A549 (cell line): ENCODE results near the gene BCO1. TPM values are rescaled to one million over a fixed set of nuclear protein-coding genes. Genes with fewer than 3 reads are reported as not detected.

Experiments used
- ATAC-seq, 2 experiments: fragments of 200-7000 bp in 1 of 2; fragments of >200 bp in 1 of 2; cut with Nextera tagmentation in 1 of 2; cut with Tn5 transposase in 1 of 2; 3 replicates each; pipeline versions ENCODE4 v1.8.0 to v1.9.1; 2018 to 2020; ENCODE audit warnings: mild to moderate bottlenecking in 1 of 2, moderate library complexity in 1 of 2
- CTCF ChIA-PET: fragments of 300-600 bp; sonication (Branson Sonifier 250); formaldehyde crosslinking; extraction: SDS; loops from one replicate; lab custom pipeline; 2021; ENCODE audit warnings: antibody characterized with exemption, inconsistent platforms; lab: Yijun Ruan, JAX
- POLR2A ChIA-PET: fragments of 350-600 bp; formaldehyde crosslinking; extraction: SDS; loops from one replicate; lab custom pipeline; 2021; ENCODE audit warnings: antibody characterized with exemption, inconsistent platforms; lab: Yijun Ruan, JAX
- DNase-seq, 2 experiments: peaks; one replicate each; pipeline versions ENCODE4 v3.0.0 to v3.0.0-alpha.2; 2011 to 2016; ENCODE audit warnings: low read depth in 1 of 2, low spot score in 1 of 2
- FAIRE-seq: peaks from 2 replicates; lab custom pipeline; 2011; peaks lifted over from hg19 to GRCh38; lab: Jason Lieb, UNC
- H3K27ac ChIP-seq, 2 experiments: fragments of >200 bp; sonication (Bioruptor Twin); formaldehyde crosslinking; 3 replicates each; pipeline ENCODE4 v1.5.1; 2016 to 2017
- H3K4me1 ChIP-seq: fragments of >200 bp; sonication (Bioruptor Twin); formaldehyde crosslinking; 3 replicates; pipeline ENCODE4 v1.6.1; 2016
- H3K4me2 ChIP-seq: fragments of >200 bp; sonication (Bioruptor Twin); formaldehyde crosslinking; 3 replicates; pipeline ENCODE4 v1.6.1; 2016
- H3K4me3 ChIP-seq: fragments of >200 bp; sonication (Bioruptor Twin); formaldehyde crosslinking; 3 replicates; pipeline ENCODE4 v1.5.1; 2016
- H3K9me3 ChIP-seq: fragments of >200 bp; sonication (Bioruptor Twin); formaldehyde crosslinking; 3 replicates; pipeline ENCODE4 v1.6.1; 2016
- CHD2 ChIP-seq: fragments of 150-350 bp; IDR thresholded peaks from 2 replicates; pipeline ENCODE4 v1.6.1; 2014; ENCODE audit warnings: low read length; ENCODE audit not compliant: partially characterized antibody
- EP300 ChIP-seq, 2 experiments: fragments of >200 bp; sonication (Bioruptor Twin); formaldehyde crosslinking; IDR thresholded peaks; 2 replicates in 1 of 2; 3 replicates in 1 of 2; pipeline ENCODE4 v1.6.1; 2016 to 2017
- ESRRA ChIP-seq: fragments of 150-350 bp; IDR thresholded peaks from 2 replicates; pipeline ENCODE4 v1.6.1; 2014; ENCODE audit warnings: mild to moderate bottlenecking, low read length, borderline replicate concordance
- FOSB ChIP-seq: fragments of 250-450 bp; sonication (Bioruptor Pico); IDR thresholded peaks from 2 replicates; pipeline ENCODE4 v1.5.0; 2020; ENCODE audit warnings: mild to moderate bottlenecking, moderate library complexity
- GATA3 ChIP-seq: IDR thresholded peaks from 2 replicates; pipeline ENCODE4 v1.6.1; 2012; ENCODE audit warnings: borderline replicate concordance
- HOXB13 ChIP-seq: fragments of 250-450 bp; sonication (Bioruptor Pico); IDR thresholded peaks from 2 replicates; pipeline ENCODE4 v1.5.0; 2020; ENCODE audit warnings: low read depth, mild to moderate bottlenecking, moderate library complexity
- HOXB5 ChIP-seq: fragments of 250-450 bp; sonication (Bioruptor Pico); IDR thresholded peaks from 2 replicates; pipeline ENCODE4 v1.5.0; 2020; ENCODE audit warnings: mild to moderate bottlenecking, moderate library complexity
- JUN ChIP-seq, 2 experiments: fragments of >200 bp; sonication (Bioruptor Twin); formaldehyde crosslinking; IDR thresholded peaks; 2 replicates in 1 of 2; 3 replicates in 1 of 2; pipeline ENCODE4 v1.6.1; 2016 to 2017
- KDM1A ChIP-seq: fragments of 200-600 bp; sonication (generic); IDR thresholded peaks from 2 replicates; pipeline ENCODE4 v1.6.1; 2016; ENCODE audit warnings: low read depth, mild to moderate bottlenecking
- MAFK ChIP-seq: fragments of 450-650 bp; IDR thresholded peaks from 2 replicates; pipeline ENCODE4 v1.6.1; 2014; ENCODE audit not compliant: partially characterized antibody
- MAX ChIP-seq: IDR thresholded peaks from 2 replicates; pipeline ENCODE4 v1.6.1; 2012
- MYC ChIP-seq: IDR thresholded peaks from 2 replicates; pipeline ENCODE4 v1.6.1; 2012; ENCODE audit warnings: mild to moderate bottlenecking, inconsistent platforms, low read length, improper control_type of control experiment, borderline replicate concordance
- NFE2L2 ChIP-seq: fragments of 150-350 bp; conservative IDR thresholded peaks from 2 replicates; pipeline ENCODE4 v1.6.1; 2014; ENCODE audit warnings: low read length
- RAD21 ChIP-seq, 2 experiments: fragments of >200 bp in 1 of 2; sonication (Bioruptor Twin) in 1 of 2; formaldehyde crosslinking in 1 of 2; IDR thresholded peaks in 1 of 2; conservative IDR thresholded peaks in 1 of 2; 2 replicates in 1 of 2; 3 replicates in 1 of 2; pipeline ENCODE4 v1.6.1; 2012 to 2018; ENCODE audit warnings: inconsistent platforms in 1 of 2
- REST ChIP-seq: fragments of 200-600 bp; sonication (generic); IDR thresholded peaks from 2 replicates; pipeline ENCODE4 v1.6.1; 2016; ENCODE audit warnings: antibody characterized with exemption, mild to moderate bottlenecking, moderate library complexity
- SMC3 ChIP-seq: fragments of >200 bp; sonication (Bioruptor Twin); formaldehyde crosslinking; IDR thresholded peaks from 3 replicates; pipeline ENCODE4 v1.6.1; 2018; ENCODE audit warnings: inconsistent platforms
- ZFP36 ChIP-seq: fragments of 450-650 bp; IDR thresholded peaks from 2 replicates; pipeline ENCODE4 v1.6.1; 2014; ENCODE audit warnings: borderline replicate concordance; ENCODE audit not compliant: partially characterized antibody
- WGBS: methylation state at CpG from one replicate; pipeline ENCODE4 v1.1.6; 2017; ENCODE audit errors: missing lambda C conversion rate; 5-methylcytosine and 5-hydroxymethylcytosine counted together
- polyA plus RNA-seq, 4 experiments: library from polyadenylated mRNA; depleted of rRNA in 3 of 4; stranded (reverse); fragments of >200 nt; fragmentation: RNase III in 1 of 4; extraction: RNeasy Plus Mini Kit Qiagen cat#74134 plus additional on column Dnase treatment in 1 of 4; gene quantifications; 2 replicates in 3 of 4; 3 replicates in 1 of 4; pipeline ENCODE4 v1.2.3, GENCODE V29; 2011 to 2017
- TF ChIP-seq, protein P1 (sequence below): fragments of 250-450 bp; sonication (Bioruptor Pico); IDR thresholded peaks from 2 replicates; pipeline ENCODE4 v1.5.0; 2021; ENCODE audit warnings: mild to moderate bottlenecking, moderate library complexity, borderline replicate concordance
- TF ChIP-seq, protein P2 (sequence below): fragments of >200 bp; sonication (Bioruptor Twin); formaldehyde crosslinking; IDR thresholded peaks from 3 replicates; pipeline ENCODE4 v1.6.1; 2016

The BCO1 gene
- polyA plus RNA-seq, 2 of the 4 experiments (the other 2 are of a cell fraction), result 5.0 to 6.2 TPM

GRCh38 chr16:81307770-81308169 lies 69.3 kb downstream of the BCO1 start:
- DNase-seq (no peak), FAIRE-seq (no peak), ATAC-seq (no peak)
- 88% methylated on average over 3 of the region's 3 CpGs for WGBS
- no peak overlapping the region for H3K4me3 ChIP-seq
- H3K9me3 ChIP-seq, result no peaks in the 10 kb centered on the region
- H3K4me1 ChIP-seq, result peaks cover 12% of the 10 kb centered on the region
- ChIA-PET CTCF (interaction anchor here (1.1 to 1.8 kb wide), 2 partner anchors 11 to 32 kb away, joined by 3 to 6 read pairs; no protein-coding TSS in a partner anchor), POLR2A (interaction anchor here (0.6 kb wide), 1 partner anchor 10 kb away, joined by 10 read pairs; no protein-coding TSS in a partner anchor)
- no peak for TF ChIP-seq GATA3
- TF ChIP-seq HOXB13 (CRISPR knock-in tag), result no peak
- TF ChIP-seq EP300 (IDR thresholded peaks at IDR 0.05), result no peak
- TF ChIP-seq, protein P1, sequence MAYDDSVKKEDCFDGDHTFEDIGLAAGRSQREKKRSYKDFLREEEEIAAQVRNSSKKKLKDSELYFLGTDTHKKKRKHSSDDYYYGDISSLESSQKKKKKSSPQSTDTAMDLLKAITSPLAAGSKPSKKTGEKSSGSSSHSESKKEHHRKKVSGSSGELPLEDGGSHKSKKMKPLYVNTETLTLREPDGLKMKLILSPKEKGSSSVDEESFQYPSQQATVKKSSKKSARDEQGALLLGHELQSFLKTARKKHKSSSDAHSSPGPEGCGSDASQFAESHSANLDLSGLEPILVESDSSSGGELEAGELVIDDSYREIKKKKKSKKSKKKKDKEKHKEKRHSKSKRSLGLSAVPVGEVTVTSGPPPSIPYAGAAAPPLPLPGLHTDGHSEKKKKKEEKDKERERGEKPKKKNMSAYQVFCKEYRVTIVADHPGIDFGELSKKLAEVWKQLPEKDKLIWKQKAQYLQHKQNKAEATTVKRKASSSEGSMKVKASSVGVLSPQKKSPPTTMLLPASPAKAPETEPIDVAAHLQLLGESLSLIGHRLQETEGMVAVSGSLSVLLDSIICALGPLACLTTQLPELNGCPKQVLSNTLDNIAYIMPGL (CRISPR knock-in tag), result no peak
- TF ChIP-seq ZFP36, result no peak
- TF ChIP-seq FOSB, result no peak
- TF ChIP-seq ESRRA, result no peak
- TF ChIP-seq, protein P2, sequence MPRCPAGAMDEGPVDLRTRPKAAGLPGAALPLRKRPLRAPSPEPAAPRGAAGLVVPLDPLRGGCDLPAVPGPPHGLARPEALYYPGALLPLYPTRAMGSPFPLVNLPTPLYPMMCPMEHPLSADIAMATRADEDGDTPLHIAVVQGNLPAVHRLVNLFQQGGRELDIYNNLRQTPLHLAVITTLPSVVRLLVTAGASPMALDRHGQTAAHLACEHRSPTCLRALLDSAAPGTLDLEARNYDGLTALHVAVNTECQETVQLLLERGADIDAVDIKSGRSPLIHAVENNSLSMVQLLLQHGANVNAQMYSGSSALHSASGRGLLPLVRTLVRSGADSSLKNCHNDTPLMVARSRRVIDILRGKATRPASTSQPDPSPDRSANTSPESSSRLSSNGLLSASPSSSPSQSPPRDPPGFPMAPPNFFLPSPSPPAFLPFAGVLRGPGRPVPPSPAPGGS, result no peak
- TF ChIP-seq HOXB5 (CRISPR knock-in tag), result no peak
- TF ChIP-seq RAD21 (conservative IDR thresholded peaks at IDR 0.05 in 1 of 2, IDR thresholded peaks at IDR 0.05 in 1 of 2), result no peak
- no peak for TF ChIP-seq MAX
- H3K27ac ChIP-seq, result no peak overlapping the region
- no peak overlapping the region for H3K4me2 ChIP-seq

GRCh38 chr16:81310045-81310644 lies 71.7 kb downstream of the BCO1 start:
- Histone ChIP-seq H3K4me3 (no peak overlapping the region), H3K4me1 (peaks cover 19% of the 10 kb centered on the region), H3K9me3 (no peaks in the 10 kb centered on the region), H3K4me2 (peak overlapping the region; percentile 38), H3K27ac (no peak overlapping the region)
- 28% methylated on average over 5 of the region's 5 CpGs for WGBS
- TF ChIP-seq MAFK, result peak; percentile 79
- TF ChIP-seq NFE2L2, result no peak
- TF ChIP-seq CHD2, result no peak
- FAIRE-seq (no peak), ATAC-seq (no peak), DNase-seq (no peak)
- ChIA-PET POLR2A (no interaction called here), CTCF (interaction anchor here (1.0 to 1.8 kb wide), 5 partner anchors 25 to 233 kb away, joined by 3 to 5 read pairs (median 3); partner anchors contain the start of gene C16orf46)

- ChIA-PET CTCF (interaction anchor here (1.3 kb wide), 1 partner anchor 22 kb away, joined by 3 read pairs; no protein-coding TSS in a partner anchor), POLR2A (no interaction called here)
- Histone ChIP-seq H3K4me3 (no peak overlapping the region), H3K4me2 (no peak overlapping the region), H3K9me3 (no peaks in the 10 kb centered on the region), H3K27ac (no peak overlapping the region), H3K4me1 (peaks cover 27% of the 10 kb centered on the region)
- DNase-seq (no peak), FAIRE-seq (no peak), ATAC-seq (no peak)
- TF ChIP-seq KDM1A (no peak), SMC3 (no peak), REST (no peak), RAD21 (conservative IDR thresholded peaks at IDR 0.05 in 1 of 2, IDR thresholded peaks at IDR 0.05 in 1 of 2) (no peak), MYC (no peak), JUN (IDR thresholded peaks at IDR 0.05) (no peak)
These were observed 73.3 kb downstream of the BCO1 start for GRCh38 chr16:81311762-81312161.
